ENCODE data around the gene RAB7B. TPM values are rescaled to one million over a fixed set of nuclear protein-coding genes. Genes with fewer than 3 reads are reported as not detected.
A peak's percentile ranks its signal among the peaks of the same experiment; 100 is the strongest.

RAB7B gene
- total RNA-seq, 1 donor from 2014 or later = 0.82 TPM

DNA sequence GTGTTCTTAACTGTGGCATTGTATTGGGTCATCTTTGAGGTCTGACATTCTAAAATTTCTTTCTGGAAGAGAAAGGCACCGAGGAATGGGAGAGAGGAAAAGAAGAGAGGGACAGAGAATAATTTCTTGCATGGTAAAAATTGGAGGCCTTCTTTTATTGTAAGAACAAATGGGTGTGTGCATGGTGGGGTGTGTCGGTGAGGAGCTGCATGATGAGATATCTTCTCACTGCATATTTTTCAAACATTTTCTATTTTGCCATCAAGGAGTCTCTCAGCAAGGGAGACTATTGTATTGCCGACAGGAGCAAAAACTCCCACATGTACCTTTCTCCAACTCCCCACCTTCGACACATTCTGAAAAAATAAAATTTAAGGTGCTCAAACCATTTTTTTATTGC, 27.0 kb upstream of the RAB7B start:
- TF ChIP-seq, protein P1, sequence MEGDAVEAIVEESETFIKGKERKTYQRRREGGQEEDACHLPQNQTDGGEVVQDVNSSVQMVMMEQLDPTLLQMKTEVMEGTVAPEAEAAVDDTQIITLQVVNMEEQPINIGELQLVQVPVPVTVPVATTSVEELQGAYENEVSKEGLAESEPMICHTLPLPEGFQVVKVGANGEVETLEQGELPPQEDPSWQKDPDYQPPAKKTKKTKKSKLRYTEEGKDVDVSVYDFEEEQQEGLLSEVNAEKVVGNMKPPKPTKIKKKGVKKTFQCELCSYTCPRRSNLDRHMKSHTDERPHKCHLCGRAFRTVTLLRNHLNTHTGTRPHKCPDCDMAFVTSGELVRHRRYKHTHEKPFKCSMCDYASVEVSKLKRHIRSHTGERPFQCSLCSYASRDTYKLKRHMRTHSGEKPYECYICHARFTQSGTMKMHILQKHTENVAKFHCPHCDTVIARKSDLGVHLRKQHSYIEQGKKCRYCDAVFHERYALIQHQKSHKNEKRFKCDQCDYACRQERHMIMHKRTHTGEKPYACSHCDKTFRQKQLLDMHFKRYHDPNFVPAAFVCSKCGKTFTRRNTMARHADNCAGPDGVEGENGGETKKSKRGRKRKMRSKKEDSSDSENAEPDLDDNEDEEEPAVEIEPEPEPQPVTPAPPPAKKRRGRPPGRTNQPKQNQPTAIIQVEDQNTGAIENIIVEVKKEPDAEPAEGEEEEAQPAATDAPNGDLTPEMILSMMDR (conservative IDR thresholded peaks at IDR 0.05) = no peak
- no peak for DNase-seq (ENCODE audit: extremely low spot score, unreplicated experiment)
- Mint-ChIP-seq H3K36me3 (no peaks in the 10 kb centered on the region), H3K4me1 (ENCODE audit: unreplicated experiment) (peaks cover 11% of the 10 kb centered on the region), H3K27me3 (peaks cover 25% of the 10 kb centered on the region), H3K9me3 (peaks cover 8% of the 10 kb centered on the region), H3K27ac (no peak overlapping the region), H3K4me3 (no peak overlapping the region)

DNA sequence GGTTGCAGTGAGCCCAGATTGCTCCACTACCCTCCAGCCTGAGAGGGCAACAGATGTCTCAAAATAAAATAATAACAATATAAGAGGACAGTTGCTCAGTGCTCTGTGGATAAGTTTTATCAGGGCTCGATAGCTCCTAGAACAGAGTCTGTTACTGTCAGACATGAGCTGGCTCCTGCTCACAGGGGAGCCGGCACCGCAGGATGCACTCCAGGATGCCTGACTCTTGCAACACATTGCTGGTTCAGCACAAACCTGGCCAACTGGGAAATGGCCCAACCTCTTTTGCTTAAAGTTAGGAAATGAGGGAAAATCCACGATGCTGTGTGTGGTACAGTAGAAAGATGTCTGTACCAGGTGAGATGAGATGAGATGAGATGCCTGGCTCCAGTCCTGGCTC, 26.3 kb upstream of the RAB7B start:
- DNase-seq (ENCODE audit: extremely low spot score, unreplicated experiment) = peak; percentile 52
- TF ChIP-seq, protein P1 (conservative IDR thresholded peaks at IDR 0.05) = no peak
- Mint-ChIP-seq H3K27ac (no peak overlapping the region), H3K27me3 (peaks cover 21% of the 10 kb centered on the region), H3K4me1 (ENCODE audit: unreplicated experiment) (peaks cover 6% of the 10 kb centered on the region), H3K4me3 (no peak overlapping the region), H3K36me3 (no peaks in the 10 kb centered on the region), H3K9me3 (peaks cover 8% of the 10 kb centered on the region)

DNA sequence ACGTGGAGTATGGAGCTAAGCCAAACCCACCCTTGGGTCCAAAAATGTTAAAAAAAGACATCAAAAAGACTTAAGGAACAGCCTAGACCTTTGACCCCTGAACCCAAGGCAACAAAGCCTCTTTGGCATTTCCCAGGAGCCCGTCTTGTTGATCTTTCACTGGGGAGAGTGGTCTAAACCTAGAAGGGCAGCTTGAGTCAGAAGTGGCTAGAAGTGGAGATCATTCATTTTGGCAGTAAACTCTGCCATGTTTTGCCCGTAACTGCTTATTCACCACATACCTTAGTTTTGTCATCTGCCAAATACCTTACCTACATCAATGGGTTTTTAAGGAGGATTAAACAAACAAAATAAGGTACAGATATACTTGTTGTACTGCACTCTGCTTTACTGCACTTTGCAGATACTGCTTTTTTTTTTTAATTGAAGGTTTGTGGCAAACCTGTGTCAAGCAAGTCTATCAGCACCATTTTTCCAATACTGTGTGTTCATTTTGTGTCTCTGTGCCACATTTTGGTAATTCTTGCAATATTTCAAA, 22.2 kb upstream of the RAB7B start:
- Mint-ChIP-seq H3K27ac (no peak overlapping the region), H3K9me3 (peaks cover 13% of the 10 kb centered on the region), H3K4me1 (ENCODE audit: unreplicated experiment) (peaks cover 14% of the 10 kb centered on the region), H3K36me3 (no peaks in the 10 kb centered on the region), H3K27me3 (peaks cover 18% of the 10 kb centered on the region), H3K4me3 (no peak overlapping the region)
- TF ChIP-seq, protein P1 (conservative IDR thresholded peaks at IDR 0.05) = no peak
- no peak for DNase-seq (ENCODE audit: extremely low spot score, unreplicated experiment)

DNA sequence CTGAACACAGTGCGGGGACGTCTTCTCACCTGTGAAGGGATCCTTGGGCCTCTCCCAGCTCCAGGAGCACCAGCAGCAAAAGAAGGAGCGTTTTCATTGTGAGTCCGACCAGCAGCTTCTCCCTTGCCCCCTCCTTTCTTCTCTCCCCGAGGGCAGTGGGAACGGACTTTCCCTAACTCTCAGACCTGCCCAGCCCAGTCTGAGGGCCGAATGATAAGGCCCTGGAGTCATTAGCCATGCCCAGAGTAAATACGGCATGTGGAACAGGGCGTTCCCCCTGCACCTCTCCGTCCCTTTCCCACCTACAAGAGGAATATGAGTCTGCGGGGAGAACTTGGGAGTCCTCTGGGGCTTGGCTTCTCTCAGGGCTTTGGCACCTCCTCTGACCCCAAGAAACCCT, 20.5 kb upstream of the RAB7B start, which contains the start of gene CTSE:
CTSE (minus strand) TSS at position 201 of the 400 bp plus-strand sequence; CDS start at position 97, 104 bp downstream.
- DNase-seq (ENCODE audit: extremely low spot score, unreplicated experiment) = peak; percentile 36
- TF ChIP-seq, protein P1 (conservative IDR thresholded peaks at IDR 0.05) = no peak
- peak within 1 kb of the TSS; percentile 71 for H3K4me3 Mint-ChIP-seq
- no peaks in the 10 kb centered on the region for H3K36me3 Mint-ChIP-seq
- peaks cover 13% of the 10 kb centered on the region for H3K9me3 Mint-ChIP-seq
- peaks cover 15% of the 10 kb centered on the region for H3K4me1 Mint-ChIP-seq (ENCODE audit: unreplicated experiment)
- H3K27me3 Mint-ChIP-seq = peaks cover 15% of the 10 kb centered on the region
- no peak within 1 kb of the TSS for H3K27ac Mint-ChIP-seq

DNA sequence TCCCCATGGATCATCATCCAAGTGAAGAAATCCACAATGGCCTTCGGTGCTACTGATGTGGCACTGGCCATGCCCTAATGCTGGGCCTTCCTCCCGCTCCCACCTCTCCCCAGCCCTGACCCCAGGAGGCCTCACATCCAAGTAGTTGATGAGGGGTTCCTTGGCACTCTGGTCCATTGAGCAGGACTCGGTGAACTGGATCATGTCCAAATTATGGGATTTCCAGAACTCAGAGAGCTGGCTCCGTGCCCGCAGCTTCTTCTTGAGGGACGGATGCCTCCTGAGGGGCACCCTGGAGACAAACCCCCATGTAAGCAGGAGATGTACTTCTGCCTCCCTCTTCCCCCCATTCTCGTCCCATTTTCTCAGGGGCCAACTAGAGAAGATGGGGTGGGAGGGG, 19.6 kb upstream of the RAB7B start:
- Mint-ChIP-seq H3K4me1 (ENCODE audit: unreplicated experiment) (peaks cover 15% of the 10 kb centered on the region), H3K27me3 (peaks cover 12% of the 10 kb centered on the region), H3K4me3 (no peak overlapping the region), H3K27ac (no peak overlapping the region), H3K9me3 (peaks cover 13% of the 10 kb centered on the region), H3K36me3 (no peaks in the 10 kb centered on the region)
- peak; percentile 44 for DNase-seq (ENCODE audit: extremely low spot score, unreplicated experiment)
- TF ChIP-seq, protein P1 (conservative IDR thresholded peaks at IDR 0.05) = no peak

Measured in type B pancreatic cell (in vitro differentiated cells).